CD14-positive monocyte (primary cell): Measurements from ENCODE around the gene RNASEH2A. TPM values are rescaled to one million over a fixed set of nuclear protein-coding genes. Genes with fewer than 3 reads are reported as not detected.

Experiments used
- DNase-seq, 3 donors: peaks; one replicate each; pipeline ENCODE4 v3.0.0-alpha.2; 2011 to 2022
- H2AFZ ChIP-seq: 2 replicates; pipeline ENCODE4 v1.6.0; 2012; ENCODE audit warnings: mild to moderate bottlenecking, low read depth, low read length, inconsistent platforms; ENCODE audit not compliant: insufficient read depth, poor library complexity, severe bottlenecking
- H3K27ac ChIP-seq, 2 donors: 1 replicate in 1 of 2; 2 replicates in 1 of 2; pipeline ENCODE4 v1.5.1; 2012 to 2013; ENCODE audit warnings: low read length in 2 of 2, control low read depth in 1 of 2, inconsistent platforms in 1 of 2, low read depth in 1 of 2, mild to moderate bottlenecking in 1 of 2
- H3K27me3 ChIP-seq, 2 donors: one replicate each; pipeline versions ENCODE4 v1.6.0 to v1.6.1; 2011 to 2013; ENCODE audit warnings: low read length in 2 of 2; ENCODE audit not compliant: control insufficient read depth in 2 of 2, insufficient read depth in 2 of 2
- H3K36me3 ChIP-seq, 2 donors: replicated peaks in 1 of 2; 1 replicate in 1 of 2; 2 replicates in 1 of 2; pipeline versions ENCODE4 v1.5.1 to v1.6.1; 2012 to 2013; ENCODE audit warnings: low read length in 2 of 2, control low read depth in 1 of 2, inconsistent platforms in 1 of 2, mild to moderate bottlenecking in 1 of 2; ENCODE audit not compliant: insufficient read depth in 2 of 2, control insufficient read depth in 1 of 2
- H3K4me1 ChIP-seq, 2 donors: 1 replicate in 1 of 2; 2 replicates in 1 of 2; pipeline versions ENCODE4 v1.5.1 to v1.6.1; 2012 to 2013; ENCODE audit warnings: low read length in 2 of 2, control low read depth in 1 of 2, inconsistent platforms in 1 of 2, mild to moderate bottlenecking in 1 of 2, moderate library complexity in 1 of 2; ENCODE audit not compliant: insufficient read depth in 2 of 2, control insufficient read depth in 1 of 2
- H3K4me2 ChIP-seq: replicated peaks from 2 replicates; pipeline ENCODE3; 2012; ENCODE audit warnings: low read length, moderate library complexity, mild to moderate bottlenecking; ENCODE audit not compliant: poor library complexity, severe bottlenecking; ENCODE audit errors: extremely low read depth
- H3K4me3 ChIP-seq, 3 experiments: fragments of 200-600 bp in 1 of 3; sonication (generic) in 1 of 3; replicated peaks in 1 of 3; 1 replicate in 2 of 3; 2 replicates in 1 of 3; pipeline ENCODE4 v1.5.1; 2011 to 2013; ENCODE audit warnings: low read length in 3 of 3, mild to moderate bottlenecking in 3 of 3, control low read depth in 2 of 3, low read depth in 2 of 3, inconsistent platforms in 1 of 3, moderate library complexity in 1 of 3
- H3K79me2 ChIP-seq: 2 replicates; pipeline ENCODE4 v1.6.0; 2012; ENCODE audit warnings: mild to moderate bottlenecking, control low read depth, inconsistent platforms, low read length, moderate library complexity; ENCODE audit not compliant: insufficient read depth
- H3K9ac ChIP-seq: 2 replicates; pipeline ENCODE4 v1.6.0; 2017; ENCODE audit warnings: low read length, mild to moderate bottlenecking; ENCODE audit not compliant: insufficient read depth, poor library complexity, severe bottlenecking
- H3K9me3 ChIP-seq, 2 donors: replicated peaks in 1 of 2; 1 replicate in 1 of 2; 2 replicates in 1 of 2; pipeline versions ENCODE4 v1.5.1 to v1.6.1; 2012 to 2013; ENCODE audit warnings: low read length in 2 of 2, control low read depth in 1 of 2; ENCODE audit not compliant: control insufficient read depth in 1 of 2, insufficient read depth in 1 of 2
- H4K20me1 ChIP-seq: 2 replicates; pipeline ENCODE4 v1.6.0; 2012; ENCODE audit warnings: mild to moderate bottlenecking, low read length, control low read depth, moderate library complexity; ENCODE audit not compliant: insufficient read depth
- H3K27ac Mint-ChIP-seq, 7 donors: one replicate each; pipeline ENCODE4 v1.8.0; 2020; ENCODE audit warnings: mild to moderate bottlenecking in 7 of 7, mixed read lengths in 7 of 7, moderate library complexity in 6 of 7, inconsistent platforms in 2 of 7
- H3K27me3 Mint-ChIP-seq, 3 donors: one replicate each; pipeline ENCODE4 v1.8.0; 2021 to 2022; ENCODE audit warnings: low read depth in 3 of 3, mild to moderate bottlenecking in 3 of 3, mixed read lengths in 3 of 3, moderate library complexity in 3 of 3, inconsistent platforms in 1 of 3
- H3K36me3 Mint-ChIP-seq, 2 donors: one replicate each; pipeline ENCODE4 v1.8.0; 2020; ENCODE audit warnings: mixed read lengths in 2 of 2, inconsistent platforms in 1 of 2, mild to moderate bottlenecking in 1 of 2
- H3K4me1 Mint-ChIP-seq: one replicate; pipeline ENCODE4 v1.8.0; 2020; ENCODE audit warnings: mild to moderate bottlenecking, mixed read lengths
- H3K4me3 Mint-ChIP-seq, 2 donors: one replicate each; pipeline ENCODE4 v1.8.0; 2020; ENCODE audit warnings: mild to moderate bottlenecking in 2 of 2, mixed read lengths in 2 of 2, moderate library complexity in 1 of 2
- H3K9me3 Mint-ChIP-seq, 7 donors: one replicate each; pipeline ENCODE4 v1.8.0; 2020 to 2022; ENCODE audit warnings: mixed read lengths in 7 of 7, mild to moderate bottlenecking in 6 of 7, moderate library complexity in 6 of 7, inconsistent platforms in 2 of 7
- WGBS: methylation state at CpG from one replicate; pipeline ENCODE4 v1.1.5; 2013; ENCODE audit warnings: missing lambda C conversion rate; ENCODE audit not compliant: insufficient coverage; 5-methylcytosine and 5-hydroxymethylcytosine counted together
- intact Hi-C, 2 donors: fragments of 100-400 bp; cut with micrococcal nuclease; formaldehyde crosslinking; loops; one replicate each; pipeline versions ENCODE4 v1.15.0 to v1.15.1; 2023
- polyA plus RNA-seq, 3 donors: library from polyadenylated mRNA; depleted of rRNA in 1 of 3; unstranded in 2 of 3; stranded (reverse) in 1 of 3; fragments of 300-500 nt in 2 of 3; fragments of >200 nt in 1 of 3; fragmentation: Illumina TruSeq in 2 of 3; gene quantifications; 1 replicate in 2 of 3; 2 replicates in 1 of 3; pipeline ENCODE4 v1.2.3, GENCODE V29; 2012 to 2021
- TF ChIP-seq, protein P1 (sequence below): fragments of 200-600 bp; IDR thresholded peaks from one replicate; pipeline ENCODE4 v1.8.0; 2022; ENCODE audit warnings: antibody characterized with exemption, mild to moderate bottlenecking

The RNASEH2A gene
- polyA plus RNA-seq, 3 donors, result 8.7 to 21.5 (median 15.2) TPM

- Histone ChIP-seq H3K27ac (peak overlapping the region; percentile 95 to 100), H4K20me1 (peaks cover 42% of the 10 kb centered on the region), H3K36me3 (no peaks in the 10 kb centered on the region), H3K4me1 (peaks cover 58 to 64% of the 10 kb centered on the region in 2 donors), H3K9me3 (no peaks in the 10 kb centered on the region), H3K9ac (peak overlapping the region; percentile 100), H3K27me3 (no peaks in the 10 kb centered on the region), H3K4me2 (peak overlapping the region; percentile 99), H3K4me3 (peak overlapping the region; percentile 85 to 100 (median 100)), H2AFZ (no peak overlapping the region), H3K79me2 (peaks cover 79% of the 10 kb centered on the region)
- Mint-ChIP-seq H3K4me3 (peak overlapping the region; percentile 95 to 98), H3K27ac (peak overlapping the region; percentile 99 to 100 (median 100)), H3K4me1 (peaks cover 44% of the 10 kb centered on the region), H3K9me3 (peaks cover 0 to 7% (median 0%) of the 10 kb centered on the region in 7 donors), H3K36me3 (peaks cover 2 to 12% of the 10 kb centered on the region in 2 donors), H3K27me3 (peaks cover 0 to 4% (median 1%) of the 10 kb centered on the region in 3 donors)
- intact Hi-C loops, result loop anchor here (1.0 to 10.0 kb wide), 5 partner anchors 8 to 362 kb away; partner anchors contain the start of genes CALR (in 1 of the 2), IER2 (in 1 of the 2), MAN2B1 (in 1 of the 2) and STX10 (in 1 of the 2)
- WGBS, result under 1% methylated on average over 20 of the region's 22 CpGs
- TF ChIP-seq, protein P1, sequence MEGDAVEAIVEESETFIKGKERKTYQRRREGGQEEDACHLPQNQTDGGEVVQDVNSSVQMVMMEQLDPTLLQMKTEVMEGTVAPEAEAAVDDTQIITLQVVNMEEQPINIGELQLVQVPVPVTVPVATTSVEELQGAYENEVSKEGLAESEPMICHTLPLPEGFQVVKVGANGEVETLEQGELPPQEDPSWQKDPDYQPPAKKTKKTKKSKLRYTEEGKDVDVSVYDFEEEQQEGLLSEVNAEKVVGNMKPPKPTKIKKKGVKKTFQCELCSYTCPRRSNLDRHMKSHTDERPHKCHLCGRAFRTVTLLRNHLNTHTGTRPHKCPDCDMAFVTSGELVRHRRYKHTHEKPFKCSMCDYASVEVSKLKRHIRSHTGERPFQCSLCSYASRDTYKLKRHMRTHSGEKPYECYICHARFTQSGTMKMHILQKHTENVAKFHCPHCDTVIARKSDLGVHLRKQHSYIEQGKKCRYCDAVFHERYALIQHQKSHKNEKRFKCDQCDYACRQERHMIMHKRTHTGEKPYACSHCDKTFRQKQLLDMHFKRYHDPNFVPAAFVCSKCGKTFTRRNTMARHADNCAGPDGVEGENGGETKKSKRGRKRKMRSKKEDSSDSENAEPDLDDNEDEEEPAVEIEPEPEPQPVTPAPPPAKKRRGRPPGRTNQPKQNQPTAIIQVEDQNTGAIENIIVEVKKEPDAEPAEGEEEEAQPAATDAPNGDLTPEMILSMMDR, result no peak
- DNase-seq, result peak in 2 of 3 donors; percentile 35 to 46
These were observed 15.6 kb upstream of the RNASEH2A start for GRCh38 chr19:12790628-12791344.

GRCh38 chr19:12791345-12792050 is 14.9 kb upstream of the RNASEH2A start, which contains the start of gene JUNB:
JUNB (plus strand) TSS chr19:12791486; CDS start chr19:12791772, 286 bp downstream.
- TF ChIP-seq, protein P1, result no peak
- Histone ChIP-seq H2AFZ (no peak within 1 kb of the TSS), H3K9ac (peak within 1 kb of the TSS; percentile 100), H3K9me3 (no peaks in the 10 kb centered on the region), H3K79me2 (peaks cover 78% of the 10 kb centered on the region), H3K4me2 (peak within 1 kb of the TSS; percentile 99), H3K36me3 (no peaks in the 10 kb centered on the region), H4K20me1 (peaks cover 46% of the 10 kb centered on the region), H3K4me3 (peak within 1 kb of the TSS; percentile 86 to 100 (median 100)), H3K27me3 (no peaks in the 10 kb centered on the region), H3K27ac (peak within 1 kb of the TSS; percentile 95 to 100), H3K4me1 (peaks cover 60 to 64% of the 10 kb centered on the region in 2 donors)
- peaks cover 0 to 7% (median 0%) of the 10 kb centered on the region in 7 donors for H3K9me3 Mint-ChIP-seq
- peak; percentile 97 to 99 (median 98) for DNase-seq
- intact Hi-C loops, result loop anchor here (1.0 to 10.0 kb wide), 5 partner anchors 9 to 361 kb away; partner anchors contain the start of genes CALR (in 1 of the 2), IER2 (in 1 of the 2), MAN2B1 (in 1 of the 2) and STX10 (in 1 of the 2)
- H3K4me3 Mint-ChIP-seq, result peak within 1 kb of the TSS; percentile 95 to 98
- peaks cover 51% of the 10 kb centered on the region for H3K4me1 Mint-ChIP-seq
- peaks cover 2 to 12% of the 10 kb centered on the region in 2 donors for H3K36me3 Mint-ChIP-seq
- peak within 1 kb of the TSS; percentile 99 to 100 (median 100) for H3K27ac Mint-ChIP-seq
- H3K27me3 Mint-ChIP-seq, result peaks cover 0 to 4% (median 1%) of the 10 kb centered on the region in 3 donors
- under 1% methylated on average over 73 of the region's 73 CpGs for WGBS
